Measurements from ENCODE around the gene GABRR1. TPM values are rescaled to one million over a fixed set of nuclear protein-coding genes. Genes with fewer than 3 reads are reported as not detected.

GABRR1 gene
- total RNA-seq: not detected in 2 replicates

DNA sequence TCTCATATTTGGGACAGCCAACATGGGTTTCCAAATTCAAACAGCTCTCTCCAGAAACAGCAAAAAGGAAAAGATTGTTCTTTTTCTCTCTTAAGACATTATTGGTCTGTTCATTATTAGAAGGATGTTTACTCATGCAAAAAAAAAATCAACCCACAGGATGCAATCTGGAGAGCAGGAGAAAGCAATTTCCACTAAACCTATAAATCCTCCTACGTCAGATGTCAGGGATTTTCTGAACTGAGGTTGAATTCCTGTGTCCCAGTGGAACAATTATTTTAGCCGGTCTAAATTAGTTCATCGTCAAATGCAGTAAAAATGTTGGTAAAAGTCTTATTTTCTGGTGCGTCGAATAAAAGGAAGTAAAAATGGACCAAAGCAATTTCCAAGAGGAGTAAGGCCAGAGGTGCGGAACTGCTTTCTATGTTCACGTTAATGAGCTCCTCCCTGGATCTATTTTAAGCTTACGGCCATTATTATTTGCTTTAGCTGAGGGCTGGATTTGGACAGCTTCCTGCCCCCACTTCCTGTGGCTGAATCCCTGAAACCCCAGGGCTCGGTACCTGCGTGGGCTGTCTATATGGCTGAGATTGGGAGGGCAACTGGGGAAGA, at the start of gene GABRR1:
Gene GABRR1, minus strand, starts transcription at position 60 of the 612 bp plus-strand sequence. Its CDS starts 36 bp downstream, at position 24.

DNA sequence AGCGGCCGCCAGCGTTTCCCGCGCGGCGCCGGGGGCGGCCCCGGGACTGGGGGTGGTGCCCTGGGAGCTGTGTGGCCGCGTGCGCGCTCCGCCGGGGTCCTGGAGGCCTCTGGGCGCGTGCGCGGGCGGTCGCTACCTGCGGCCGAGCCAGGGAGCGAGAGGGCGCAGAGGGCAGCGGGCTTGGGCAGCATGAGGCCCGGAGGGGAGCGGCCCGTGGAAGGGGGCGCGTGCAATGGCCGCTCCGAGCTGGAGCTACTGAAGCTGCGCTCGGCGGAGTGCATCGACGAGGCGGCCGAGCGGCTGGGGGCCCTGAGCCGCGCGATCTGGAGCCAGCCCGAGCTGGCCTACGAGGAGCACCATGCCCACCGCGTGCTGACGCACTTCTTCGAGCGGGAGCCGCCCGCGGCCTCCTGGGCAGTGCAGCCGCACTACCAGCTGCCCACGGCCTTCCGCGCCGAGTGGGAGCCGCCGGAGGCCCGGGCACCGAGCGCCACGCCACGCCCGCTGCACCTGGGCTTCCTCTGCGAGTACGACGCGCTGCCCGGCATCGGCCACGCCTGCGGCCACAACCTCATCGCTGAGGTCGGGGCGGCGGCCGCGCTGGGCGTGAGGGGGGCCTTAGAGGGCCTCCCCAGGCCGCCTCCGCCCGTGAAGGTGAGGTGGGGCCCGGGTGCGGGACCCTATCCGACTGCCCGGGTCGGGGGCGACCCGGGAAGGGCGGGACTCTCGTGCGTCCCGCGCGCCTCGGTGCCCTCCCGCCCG, 71.0 kb downstream of the GABRR1 start, which contains the start of gene PM20D2:
Gene PM20D2, plus strand, starts transcription at position 100 of the 762 bp plus-strand sequence. Its CDS starts 90 bp downstream, at position 190.

Other genes with a start within 250 kb of the GABRR1 start
- 63.1 and 63.2 TPM in 2 replicates for gene PNRC1, start 136.6 kb downstream of the GABRR1 start, total RNA-seq
- gene SRSF12, start 99.3 kb downstream of the GABRR1 start, total RNA-seq: 0.17 TPM in 1 of 2 replicates, not detected in the other
- gene PM20D2, start 71.3 kb downstream of the GABRR1 start, total RNA-seq: 2.4 and 3.5 TPM in 2 replicates
- gene GABRR2, start 97.9 kb upstream of the GABRR1 start, total RNA-seq: 0.43 and 0.77 TPM in 2 replicates
- gene UBE2J1, start 135.4 kb upstream of the GABRR1 start, total RNA-seq: 58.8 and 70.0 TPM in 2 replicates
- gene RRAGD, start 194.9 kb upstream of the GABRR1 start, total RNA-seq: 0.43 and 0.76 TPM in 2 replicates
- 11.9 and 13.2 TPM in 2 replicates for gene ANKRD6, start 215.8 kb upstream of the GABRR1 start, total RNA-seq

Measured in dermis lymphatic vessel endothelial cell (primary cell).